Stimulated activated naive CD4-positive, alpha-beta T cell treated with Interleukin-2 at 50 U/mL for 16 hours (primary cell): Measurements from ENCODE around the gene NF1.
"Not testable (repeated sequence)": the region's sequence is repeated elsewhere in the genome, so short reads cannot be mapped to it uniquely, and the experiment has no call there.

Experiments used
- DNase-seq: peaks from one replicate; lab custom pipeline; 2025; lab: John Stamatoyannopoulos, UW

The NF1 gene

GRCh38 chr17:31089471-31089870 lies 5.3 kb upstream of the NF1 start:
- no peak for DNase-seq

- not testable (repeated sequence) for DNase-seq
Measured at GRCh38 chr17:31090650-31091049, 4.1 kb upstream of the NF1 start.

- DNase-seq, result no peak
Measured at GRCh38 chr17:31092475-31093064, 2.2 kb upstream of the NF1 start.

GRCh38 chr17:31093866-31094599 lies 744 bp upstream of the NF1 start:
- DNase-seq, result no peak

- DNase-seq, result peak; percentile 11
Measured at GRCh38 chr17:31095236-31096105, 694 bp downstream of the NF1 start.

- DNase-seq, result no peak
Measured at GRCh38 chr17:31096106-31096436, 1.3 kb downstream of the NF1 start.

- no peak for DNase-seq
Measured at GRCh38 chr17:31099016-31099415, 4.2 kb downstream of the NF1 start.

- DNase-seq, result no peak
Measured at GRCh38 chr17:31100840-31101459, 6.2 kb downstream of the NF1 start.

GRCh38 chr17:31101943-31102342 lies 7.2 kb downstream of the NF1 start:
- DNase-seq, result no peak

GRCh38 chr17:31105991-31106390 lies 11.2 kb downstream of the NF1 start:
- no peak for DNase-seq

- DNase-seq, result no peak
Measured at GRCh38 chr17:31111183-31111582, 16.4 kb downstream of the NF1 start.

GRCh38 chr17:31112001-31112661 lies 17.4 kb downstream of the NF1 start:
- DNase-seq, result no peak

GRCh38 chr17:31113368-31113767 lies 18.6 kb downstream of the NF1 start:
- not testable (repeated sequence) for DNase-seq

GRCh38 chr17:31113939-31114338 lies 19.2 kb downstream of the NF1 start:
- no peak for DNase-seq

- DNase-seq, result no peak
Measured at GRCh38 chr17:31114956-31115555, 20.3 kb downstream of the NF1 start.

- no peak for DNase-seq
Measured at GRCh38 chr17:31116167-31116566, 21.4 kb downstream of the NF1 start.

- DNase-seq, result no peak
Measured at GRCh38 chr17:31122746-31123145, 28.0 kb downstream of the NF1 start.

GRCh38 chr17:31126318-31126717 lies 31.5 kb downstream of the NF1 start:
- DNase-seq, result no peak

- DNase-seq, result no peak
Measured at GRCh38 chr17:31128241-31128640, 33.5 kb downstream of the NF1 start.

- DNase-seq, result no peak
Measured at GRCh38 chr17:31130286-31131224, 35.8 kb downstream of the NF1 start.
